Suprapubic skin (tissue), 3 donors: ENCODE data around the gene PLEK.

Source experiments
- CTCF ChIP-seq, 2 donors: fragments of 200-600 bp in 1 of 2; fragments of 450-650 bp in 1 of 2; sonication (generic) in 1 of 2; IDR thresholded peaks; one replicate each; pipeline ENCODE4 v1.5.1; 2016 to 2019; ENCODE audit warnings: antibody characterized with exemption in 2 of 2, mild to moderate bottlenecking in 1 of 2, moderate library complexity in 1 of 2
- POLR2AphosphoS5 ChIP-seq, 3 donors: sonication (generic); formaldehyde crosslinking; IDR thresholded peaks; one replicate each; pipeline ENCODE4 v1.6.1; 2017; ENCODE audit warnings: antibody characterized with exemption in 3 of 3

- TF ChIP-seq POLR2AphosphoS5 (IDR thresholded peaks at IDR 0.05), result no peak
- no peak for TF ChIP-seq CTCF (IDR thresholded peaks at IDR 0.05)
Observed at GRCh38 chr2:68413466-68413865, 48.4 kb downstream of the PLEK start.
